GM10248 (cell line): ENCODE data around the gene M1AP.

Experiments used
- CTCF ChIA-PET: fragments of 300-600 bp; sonication (Branson Sonifier 250); formaldehyde crosslinking; extraction: SDS; loops from one replicate; lab custom pipeline; 2021; ENCODE audit warnings: antibody characterized with exemption; lab: Yijun Ruan, JAX
- POLR2A ChIA-PET: fragments of 350-650 bp; sonication (Branson Sonifier 250); formaldehyde crosslinking; extraction: SDS; loops from one replicate; lab custom pipeline; 2020; ENCODE audit warnings: antibody characterized with exemption; lab: Yijun Ruan, JAX
- DNase-seq: peaks from one replicate; pipeline ENCODE4 v3.0.0; 2012; ENCODE audit errors: extremely low spot score
- TF ChIP-seq, protein P1 (sequence below): IDR thresholded peaks from 2 replicates; pipeline ENCODE4 v1.5.1; 2012; ENCODE audit warnings: mild to moderate bottlenecking, low read depth; ENCODE audit errors: extremely low read depth, missing control alignments, control extremely low read depth

Gene M1AP

GRCh38 chr2:74625658-74626425, 22.3 kb downstream of the M1AP start:
- CTCF ChIA-PET: no interaction called here

DNA sequence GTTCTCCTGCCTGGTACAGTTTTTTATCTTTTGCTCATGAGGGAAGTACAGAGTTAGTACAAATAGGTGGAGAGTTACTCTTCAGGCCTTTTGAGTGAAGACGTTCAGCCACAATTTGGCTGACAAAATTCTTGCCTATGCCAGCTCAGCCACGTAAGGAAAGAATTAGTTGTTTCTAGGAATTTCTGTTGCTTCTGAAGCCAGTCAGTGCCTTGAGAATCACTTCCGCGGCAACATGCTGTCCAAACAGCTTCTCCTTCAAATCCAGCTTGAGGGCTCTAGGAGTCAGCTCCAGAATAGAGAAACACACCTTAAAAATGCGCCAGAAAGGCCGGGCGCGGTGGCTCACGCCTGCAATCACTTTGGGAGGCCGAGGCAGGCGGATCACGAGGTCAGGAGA, 27.5 kb downstream of the M1AP start:
- no peak for DNase-seq
- TF ChIP-seq, protein P1, sequence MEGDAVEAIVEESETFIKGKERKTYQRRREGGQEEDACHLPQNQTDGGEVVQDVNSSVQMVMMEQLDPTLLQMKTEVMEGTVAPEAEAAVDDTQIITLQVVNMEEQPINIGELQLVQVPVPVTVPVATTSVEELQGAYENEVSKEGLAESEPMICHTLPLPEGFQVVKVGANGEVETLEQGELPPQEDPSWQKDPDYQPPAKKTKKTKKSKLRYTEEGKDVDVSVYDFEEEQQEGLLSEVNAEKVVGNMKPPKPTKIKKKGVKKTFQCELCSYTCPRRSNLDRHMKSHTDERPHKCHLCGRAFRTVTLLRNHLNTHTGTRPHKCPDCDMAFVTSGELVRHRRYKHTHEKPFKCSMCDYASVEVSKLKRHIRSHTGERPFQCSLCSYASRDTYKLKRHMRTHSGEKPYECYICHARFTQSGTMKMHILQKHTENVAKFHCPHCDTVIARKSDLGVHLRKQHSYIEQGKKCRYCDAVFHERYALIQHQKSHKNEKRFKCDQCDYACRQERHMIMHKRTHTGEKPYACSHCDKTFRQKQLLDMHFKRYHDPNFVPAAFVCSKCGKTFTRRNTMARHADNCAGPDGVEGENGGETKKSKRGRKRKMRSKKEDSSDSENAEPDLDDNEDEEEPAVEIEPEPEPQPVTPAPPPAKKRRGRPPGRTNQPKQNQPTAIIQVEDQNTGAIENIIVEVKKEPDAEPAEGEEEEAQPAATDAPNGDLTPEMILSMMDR: no peak
- POLR2A ChIA-PET: no interaction called here
- CTCF ChIA-PET: no interaction called here

More at GRCh38 chr2:74625658-74626425, 22.3 kb downstream of the M1AP start:
- POLR2A ChIA-PET: no interaction called here
- TF ChIP-seq, protein P1: no peak
- DNase-seq: no peak

GRCh38 chr2:74619651-74620297, 28.4 kb downstream of the M1AP start:
- no peak for DNase-seq
- POLR2A ChIA-PET: no interaction called here
- CTCF ChIA-PET: no interaction called here
- TF ChIP-seq, protein P1: no peak

DNA sequence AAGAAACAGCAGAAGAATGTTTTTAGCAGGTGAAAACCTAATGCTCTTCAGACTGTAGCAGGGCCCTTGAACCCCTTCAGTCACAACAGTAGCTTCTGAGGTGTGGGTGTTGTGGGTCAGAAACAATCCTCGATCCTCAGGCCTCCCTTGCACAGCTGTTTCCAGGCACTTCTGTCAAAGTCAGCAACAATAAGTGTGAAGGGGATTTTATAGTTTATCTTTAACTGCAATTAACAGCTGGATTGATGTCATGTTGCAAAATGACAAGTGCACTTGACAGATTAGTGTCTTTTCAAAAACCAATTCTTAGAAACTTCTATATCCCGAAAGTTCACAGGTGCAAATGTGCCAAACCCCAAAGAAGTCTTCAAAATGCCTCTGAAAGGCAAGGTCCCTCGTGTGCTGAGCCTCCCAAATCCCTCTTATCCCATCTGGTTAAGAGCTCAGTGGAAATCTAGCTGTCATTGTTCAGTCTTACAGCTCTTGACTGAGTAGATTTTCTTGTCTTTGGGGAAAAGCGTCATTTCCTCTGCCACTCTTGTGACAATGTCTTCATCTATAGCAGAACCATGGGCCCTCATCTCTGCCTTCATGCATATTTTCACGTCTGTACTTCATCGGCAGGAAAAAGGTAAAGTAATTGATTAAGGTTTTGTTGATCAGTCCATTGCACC, 29.6 kb downstream of the M1AP start:
- ChIA-PET POLR2A (no interaction called here), CTCF (interaction anchor here (0.8 to 3.7 kb wide), 4 partner anchors 16 to 31 kb away, joined by 3 to 16 read pairs (median 6); no protein-coding TSS in a partner anchor)
- TF ChIP-seq, protein P1: no peak
- no peak for DNase-seq

GRCh38 chr2:74617122-74617521, 31.0 kb downstream of the M1AP start:
- TF ChIP-seq, protein P1: no peak
- POLR2A ChIA-PET: no interaction called here
- CTCF ChIA-PET: interaction anchor here (1.1 to 3.7 kb wide), 4 partner anchors 14 to 32 kb away, joined by 3 to 16 read pairs (median 4); no protein-coding TSS in a partner anchor
- no peak for DNase-seq

DNA sequence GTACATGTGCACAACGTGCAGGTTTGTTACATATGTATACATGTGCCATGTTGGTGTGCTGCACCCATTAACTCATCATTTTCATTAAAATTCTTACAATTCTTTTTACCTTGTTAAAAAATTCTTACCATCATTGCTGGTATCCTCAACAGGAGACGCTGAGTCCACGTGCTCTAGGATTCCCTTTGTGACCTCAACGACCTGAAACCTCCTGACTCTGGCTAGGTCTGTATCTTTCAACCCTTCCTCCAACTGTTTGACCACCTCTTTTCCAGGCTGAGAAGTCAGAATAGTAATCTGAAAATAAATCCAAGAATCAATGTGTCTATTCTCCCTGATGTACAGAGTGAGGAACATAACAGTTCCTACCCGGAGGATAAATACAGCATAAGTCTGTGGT, 41.2 kb downstream of the M1AP start:
- TF ChIP-seq, protein P1: no peak
- ChIA-PET POLR2A (no interaction called here), CTCF (no interaction called here)
- DNase-seq: no peak
